BLaER1 treated with 17β-estradiol and CSF1 and Interleukin-3, amounts not matched to agents 10 nM and 100 nM (cell line): ENCODE data around the gene ANGEL1.

Source experiments
- H3K27ac ChIP-seq, 11 experiments: shearing (Covaris generic); formaldehyde crosslinking; 2 replicates each; pipeline ENCODE4 v1.8.1; 2022
- H3K27me3 ChIP-seq, 11 experiments: shearing (Covaris generic); formaldehyde crosslinking; 2 replicates each; pipeline ENCODE4 v1.8.1; 2022
- H3K36me3 ChIP-seq, 11 experiments: shearing (Covaris generic); formaldehyde crosslinking; 2 replicates each; pipeline ENCODE4 v1.8.1; 2022
- H3K4me1 ChIP-seq, 10 experiments: shearing (Covaris generic); formaldehyde crosslinking; 2 replicates each; pipeline ENCODE4 v1.8.1; 2022
- H3K4me2 ChIP-seq, 11 experiments: shearing (Covaris generic); formaldehyde crosslinking; 2 replicates each; pipeline ENCODE4 v1.8.1; 2022
- H3K4me3 ChIP-seq, 10 experiments: shearing (Covaris generic); formaldehyde crosslinking; 2 replicates each; pipeline ENCODE4 v1.8.1; 2022
- H3K9ac ChIP-seq, 11 experiments: shearing (Covaris generic); formaldehyde crosslinking; 2 replicates each; pipeline ENCODE4 v1.8.1; 2022
- H3K9me3 ChIP-seq, 11 experiments: shearing (Covaris generic); formaldehyde crosslinking; replicated peaks in 1 of 11; 2 replicates each; pipeline ENCODE4 v1.8.1; 2022
- H4K20me1 ChIP-seq, 11 experiments: shearing (Covaris generic); formaldehyde crosslinking; 2 replicates each; pipeline ENCODE4 v1.8.1; 2022
- Cebpa-rat ChIP-seq, 11 experiments: shearing (Covaris generic); IDR thresholded peaks; 2 replicates each; pipeline ENCODE4 v1.8.1; 2022

The ANGEL1 gene

GRCh38 chr14:76808990-76809389, 3.7 kb downstream of the ANGEL1 start:
- Histone ChIP-seq H3K27me3 (no peaks in the 10 kb centered on the region), H3K9ac (no peak overlapping the region), H3K4me2 (no peak overlapping the region), H3K36me3 (peaks cover 43 to 57% (median 52%) of the 10 kb centered on the region in 11 experiments), H3K9me3 (no peaks in the 10 kb centered on the region), H3K27ac (no peak overlapping the region), H3K4me1 (peaks cover 23 to 38% (median 25%) of the 10 kb centered on the region in 10 experiments), H3K4me3 (no peak overlapping the region), H4K20me1 (peaks cover 0 to 9% (median 3%) of the 10 kb centered on the region in 11 experiments; a peak in 7 of 22 replicates)
- TF ChIP-seq Cebpa-rat (IDR thresholded peaks at IDR 0.05), result no peak

- Histone ChIP-seq H3K4me1 (peaks cover 17 to 38% (median 21%) of the 10 kb centered on the region in 10 experiments), H3K27ac (no peak overlapping the region), H3K4me2 (peak overlapping the region in 2 of 11 experiments; percentile 35 to 38; a peak in 3 of 22 replicates), H3K9me3 (no peaks in the 10 kb centered on the region), H3K36me3 (peaks cover 52 to 67% (median 61%) of the 10 kb centered on the region in 11 experiments), H3K9ac (no peak overlapping the region), H3K4me3 (no peak overlapping the region), H4K20me1 (peaks cover 0 to 9% (median 3%) of the 10 kb centered on the region in 11 experiments; a peak in 7 of 22 replicates), H3K27me3 (no peaks in the 10 kb centered on the region)
- no peak for TF ChIP-seq Cebpa-rat (IDR thresholded peaks at IDR 0.05)
These were observed 4.7 kb downstream of the ANGEL1 start for GRCh38 chr14:76808011-76808410.

- H3K27ac ChIP-seq, result no peak overlapping the region
- peaks cover 10 to 36% (median 14%) of the 10 kb centered on the region in 10 experiments for H3K4me1 ChIP-seq
- H3K27me3 ChIP-seq, result no peaks in the 10 kb centered on the region
- H3K4me3 ChIP-seq, result no peak overlapping the region
- TF ChIP-seq Cebpa-rat (IDR thresholded peaks at IDR 0.05), result no peak
- no peak overlapping the region for H3K9ac ChIP-seq
- H3K9me3 ChIP-seq, result no peaks in the 10 kb centered on the region
- H3K36me3 ChIP-seq, result peaks cover 67 to 82% (median 77%) of the 10 kb centered on the region in 11 experiments
- H3K4me2 ChIP-seq, result no peak overlapping the region
- H4K20me1 ChIP-seq, result peaks cover 0 to 9% (median 3%) of the 10 kb centered on the region in 11 experiments; a peak in 7 of 22 replicates
These were observed 6.2 kb downstream of the ANGEL1 start for GRCh38 chr14:76806446-76806845.

GRCh38 chr14:76793956-76794355, 18.7 kb downstream of the ANGEL1 start:
- Histone ChIP-seq H3K4me2 (no peak overlapping the region), H3K36me3 (peaks cover 57 to 90% (median 71%) of the 10 kb centered on the region in 11 experiments), H3K4me1 (no peaks in the 10 kb centered on the region)

GRCh38 chr14:76793324-76793723, 19.4 kb downstream of the ANGEL1 start:
- Histone ChIP-seq H3K9ac (no peak overlapping the region), H4K20me1 (0 out of 22 replicates have a peak, but pooled peaks cover 0 to 3% (median 0%) of the 10 kb centered on the region in 11 experiments), H3K27ac (no peak overlapping the region), H3K27me3 (no peaks in the 10 kb centered on the region), H3K4me3 (no peak overlapping the region), H3K9me3 (no peaks in the 10 kb centered on the region), H3K4me2 (no peak overlapping the region), H3K36me3 (peaks cover 58 to 90% (median 71%) of the 10 kb centered on the region in 11 experiments), H3K4me1 (no peaks in the 10 kb centered on the region)
- TF ChIP-seq Cebpa-rat (IDR thresholded peaks at IDR 0.05), result no peak

More at GRCh38 chr14:76793956-76794355, 18.7 kb downstream of the ANGEL1 start:
- no peak for TF ChIP-seq Cebpa-rat (IDR thresholded peaks at IDR 0.05)
- H3K9me3 ChIP-seq, result no peaks in the 10 kb centered on the region
- H3K27me3 ChIP-seq, result no peaks in the 10 kb centered on the region
- H3K9ac ChIP-seq, result no peak overlapping the region
- H3K4me3 ChIP-seq, result no peak overlapping the region
- H3K27ac ChIP-seq, result no peak overlapping the region
- no peaks in the 10 kb centered on the region for H4K20me1 ChIP-seq

GRCh38 chr14:76792422-76792821, 20.3 kb downstream of the ANGEL1 start:
- Histone ChIP-seq H3K36me3 (peaks cover 59 to 90% (median 71%) of the 10 kb centered on the region in 11 experiments), H3K4me2 (no peak overlapping the region), H3K9me3 (no peaks in the 10 kb centered on the region), H4K20me1 (0 out of 22 replicates have a peak, but pooled peaks cover 0 to 5% (median 0%) of the 10 kb centered on the region in 11 experiments), H3K27me3 (no peaks in the 10 kb centered on the region), H3K4me1 (no peaks in the 10 kb centered on the region), H3K9ac (no peak overlapping the region), H3K4me3 (no peak overlapping the region), H3K27ac (no peak overlapping the region)
- peak in 1 of 11 experiments; percentile 45; a peak in 1 of 22 replicates for TF ChIP-seq Cebpa-rat (IDR thresholded peaks at IDR 0.05)

GRCh38 chr14:76786601-76787000, 26.1 kb downstream of the ANGEL1 start:
- peaks cover 21 to 32% (median 27%) of the 10 kb centered on the region in 10 experiments for H3K4me1 ChIP-seq
- H3K4me2 ChIP-seq, result no peak overlapping the region
- H3K4me3 ChIP-seq, result no peak overlapping the region
- peaks cover 55 to 86% (median 70%) of the 10 kb centered on the region in 11 experiments for H3K36me3 ChIP-seq
- H4K20me1 ChIP-seq, result 0 out of 22 replicates have a peak, but pooled peaks cover 0 to 25% (median 0%) of the 10 kb centered on the region in 11 experiments
- no peaks in the 10 kb centered on the region for H3K27me3 ChIP-seq
- no peak overlapping the region for H3K9ac ChIP-seq
- H3K27ac ChIP-seq, result no peak overlapping the region
- no peak for TF ChIP-seq Cebpa-rat (IDR thresholded peaks at IDR 0.05)
- H3K9me3 ChIP-seq, result no peaks in the 10 kb centered on the region

GRCh38 chr14:76784881-76785280, 27.8 kb downstream of the ANGEL1 start:
- TF ChIP-seq Cebpa-rat (IDR thresholded peaks at IDR 0.05), result no peak
- Histone ChIP-seq H3K27ac (no peak overlapping the region), H3K27me3 (no peaks in the 10 kb centered on the region), H3K4me3 (no peak overlapping the region), H3K4me1 (peaks cover 23 to 46% (median 35%) of the 10 kb centered on the region in 10 experiments), H4K20me1 (0 out of 22 replicates have a peak, but pooled peaks cover 0 to 25% (median 0%) of the 10 kb centered on the region in 11 experiments), H3K9me3 (no peaks in the 10 kb centered on the region), H3K4me2 (no peak overlapping the region), H3K9ac (no peak overlapping the region), H3K36me3 (peaks cover 47 to 82% (median 64%) of the 10 kb centered on the region in 11 experiments)

- Histone ChIP-seq H4K20me1 (0 out of 22 replicates have a peak, but pooled peaks cover 0 to 25% (median 0%) of the 10 kb centered on the region in 11 experiments), H3K27me3 (no peaks in the 10 kb centered on the region), H3K4me1 (peaks cover 23 to 50% (median 35%) of the 10 kb centered on the region in 10 experiments), H3K4me3 (no peak overlapping the region), H3K9me3 (no peaks in the 10 kb centered on the region), H3K9ac (no peak overlapping the region), H3K36me3 (peaks cover 49 to 80% (median 60%) of the 10 kb centered on the region in 11 experiments), H3K4me2 (peak overlapping the region in 3 of 11 experiments; percentile 4 to 88 (median 82); a peak in 5 of 22 replicates), H3K27ac (no peak overlapping the region)
- TF ChIP-seq Cebpa-rat (IDR thresholded peaks at IDR 0.05), result no peak
These were observed 28.3 kb downstream of the ANGEL1 start for GRCh38 chr14:76784266-76784874.
